MM.1S (cell line): ENCODE data around the gene PPP2R2D.
"Not testable (repeated sequence)": the region's sequence is repeated elsewhere in the genome, so short reads cannot be mapped to it uniquely, and the experiment has no call there.

Source experiments
- CTCF ChIP-seq: fragments of 300-600 bp; sonication (generic); IDR thresholded peaks from 2 replicates; pipeline ENCODE4 v1.5.1; 2016; ENCODE audit warnings: antibody characterized with exemption, low read length, mixed read lengths
- EZH2 ChIP-seq: fragments of 300-600 bp; sonication (generic); optimal IDR thresholded peaks from 2 replicates; pipeline ENCODE3; 2017; ENCODE audit warnings: low read depth, mild to moderate bottlenecking, antibody characterized with exemption, low read length, mixed read lengths
- EZH2phosphoT487 ChIP-seq: fragments of 300-600 bp; sonication (generic); IDR thresholded peaks from 2 replicates; pipeline ENCODE4 v1.6.1; 2018; ENCODE audit warnings: antibody characterized with exemption, low read length

- not testable (repeated sequence) for TF ChIP-seq EZH2, EZH2phosphoT487, CTCF
These were observed 17.0 kb upstream of the PPP2R2D start for GRCh38 chr10:131883621-131884393.
